GM12878 (cell line): ENCODE measurements around the gene SMG6. TPM values are rescaled to one million over a fixed set of nuclear protein-coding genes. Genes with fewer than 3 reads are reported as not detected.

Experiments used
- ATF7 ChIP-seq: fragments of 450-650 bp; IDR thresholded peaks from 2 replicates; pipeline ENCODE4 v1.6.1; 2016; ENCODE audit warnings: low read depth, mild to moderate bottlenecking
- BHLHE40 ChIP-seq, 2 experiments: fragments of 450-650 bp in 1 of 2; IDR thresholded peaks; 2 replicates each; pipeline ENCODE4 v1.6.1; 2011 to 2017; ENCODE audit warnings: low read depth in 2 of 2, borderline replicate concordance in 1 of 2, improper control_type of control experiment in 1 of 2, low read length in 1 of 2, mild to moderate bottlenecking in 1 of 2
- CHD2 ChIP-seq: IDR thresholded peaks from 2 replicates; pipeline ENCODE4 v1.6.1; 2011; ENCODE audit warnings: low read depth, low read length, improper control_type of control experiment, borderline replicate concordance
- DPF2 ChIP-seq: fragments of 450-650 bp; IDR thresholded peaks from 2 replicates; pipeline ENCODE4 v1.6.1; 2017; ENCODE audit warnings: mild to moderate bottlenecking
- EGR1 ChIP-seq, 2 experiments: IDR thresholded peaks; 1 replicate in 1 of 2; 2 replicates in 1 of 2; pipeline ENCODE4 v1.6.1; 2011 to 2012; ENCODE audit warnings: low read depth in 2 of 2, low read length in 2 of 2, borderline replicate concordance in 1 of 2, mild to moderate bottlenecking in 1 of 2, moderate library complexity in 1 of 2
- IRF4 ChIP-seq: IDR thresholded peaks from 2 replicates; pipeline ENCODE4 v1.6.1; 2011; ENCODE audit warnings: low read depth, low read length
- MTA2 ChIP-seq: fragments of 450-650 bp; IDR thresholded peaks from 2 replicates; pipeline ENCODE4 v1.6.1; 2016; ENCODE audit warnings: low read depth, mild to moderate bottlenecking, moderate library complexity
- NFIC ChIP-seq: IDR thresholded peaks from 2 replicates; pipeline ENCODE4 v1.6.1; 2012; ENCODE audit warnings: low read depth, mild to moderate bottlenecking, inconsistent platforms, low read length, moderate library complexity
- RAD51 ChIP-seq: fragments of 450-650 bp; IDR thresholded peaks from 2 replicates; pipeline ENCODE4 v1.6.1; 2016; ENCODE audit warnings: moderate library complexity, mild to moderate bottlenecking, inconsistent platforms
- RBBP5 ChIP-seq: fragments of 200-600 bp; sonication (generic); conservative IDR thresholded peaks from 2 replicates; pipeline ENCODE4 v1.6.1; 2016
- RCOR1 ChIP-seq: conservative IDR thresholded peaks from 2 replicates; pipeline ENCODE4 v1.6.1; 2012; ENCODE audit warnings: low read depth, low read length, improper control_type of control experiment
- RUNX3 ChIP-seq: IDR thresholded peaks from 2 replicates; pipeline ENCODE4 v1.6.1; 2012; ENCODE audit warnings: low read length, inconsistent platforms
- SMC3 ChIP-seq: IDR thresholded peaks from 2 replicates; pipeline ENCODE4 v1.6.1; 2011; ENCODE audit warnings: low read length, improper control_type of control experiment, borderline replicate concordance
- SRF ChIP-seq, 2 experiments: IDR thresholded peaks; 2 replicates each; pipeline ENCODE4 v1.6.1; 2011; ENCODE audit warnings: low read depth in 2 of 2, low read length in 2 of 2, mild to moderate bottlenecking in 1 of 2, moderate library complexity in 1 of 2
- SUPT20H ChIP-seq: IDR thresholded peaks from 2 replicates; pipeline ENCODE4 v1.6.1; 2011; ENCODE audit warnings: low read depth, mild to moderate bottlenecking, low read length, moderate library complexity, borderline replicate concordance; ENCODE audit not compliant: control insufficient read depth
- YBX1 ChIP-seq: fragments of 450-650 bp; IDR thresholded peaks from 2 replicates; pipeline ENCODE4 v1.6.1; 2016; ENCODE audit warnings: antibody characterized with exemption
- ZSCAN29 ChIP-seq: fragments of 450-650 bp; IDR thresholded peaks from 2 replicates; pipeline ENCODE4 v1.6.1; 2017; ENCODE audit warnings: mild to moderate bottlenecking, moderate library complexity
- polyA plus RNA-seq, 11 experiments: library from polyadenylated mRNA; depleted of rRNA in 4 of 11; unstranded in 6 of 11; stranded (reverse) in 5 of 11; fragments of >200 nt; fragmentation: Nextera tagmentation in 4 of 11; fragmentation: Illumina TruSeq in 1 of 11; extraction: Ambion mirVana in 4 of 11; extraction: Trizol in 1 of 11; gene quantifications; 1 replicate in 1 of 11; 2 replicates in 10 of 11; pipeline versions ENCODE4 v1.2.1 to v1.2.3, GENCODE V29; 2011 to 2016; ENCODE audit warnings: inconsistent platforms in 2 of 11, missing spikeins in 2 of 11, low read depth in 1 of 11
- total RNA-seq, 4 experiments: library from RNA; depleted of rRNA in 3 of 4; stranded (reverse); fragments of >200 nt in 3 of 4; fragmentation: Illumina TruSeq in 1 of 4; extraction: Trizol in 1 of 4; gene quantifications; 2 replicates each; pipeline versions ENCODE4 v1.2.1 to v1.2.3, GENCODE V29; 2013 to 2021
- TF ChIP-seq, protein P1 (sequence below): IDR thresholded peaks from 2 replicates; pipeline ENCODE4 v1.6.1; 2011; ENCODE audit warnings: borderline replicate concordance, low read depth, mild to moderate bottlenecking, moderate library complexity, mixed read lengths, low read length; ENCODE audit not compliant: insufficient read depth; ENCODE audit errors: extremely low read length
- TF ChIP-seq, protein P2 (sequence below): fragments of 450-650 bp; IDR thresholded peaks from 2 replicates; pipeline ENCODE4 v1.6.1; 2017; ENCODE audit warnings: low read depth, mild to moderate bottlenecking, moderate library complexity
- TF ChIP-seq, protein P3 (sequence below): fragments of 450-650 bp; IDR thresholded peaks from 2 replicates; pipeline ENCODE4 v1.6.1; 2018; ENCODE audit warnings: mild to moderate bottlenecking, low read depth, moderate library complexity; ENCODE audit not compliant: partially characterized antibody
- TF ChIP-seq, protein P4 (sequence below): fragments of 150-350 bp; IDR thresholded peaks from 2 replicates; pipeline ENCODE4 v1.6.1; 2014; ENCODE audit warnings: mild to moderate bottlenecking, low read depth, low read length
- TF ChIP-seq, protein P5 (sequence below): fragments of 450-650 bp; IDR thresholded peaks from 2 replicates; pipeline ENCODE4 v1.6.1; 2017; ENCODE audit warnings: antibody characterized with exemption, mild to moderate bottlenecking, moderate library complexity

Gene SMG6
- total and polyA plus RNA-seq, 10 of the 15 experiments (the other 5 are each of a cell fraction or from before 2014, with no cell fraction given), result 0.58 to 28.7 (median 15.7) TPM

DNA sequence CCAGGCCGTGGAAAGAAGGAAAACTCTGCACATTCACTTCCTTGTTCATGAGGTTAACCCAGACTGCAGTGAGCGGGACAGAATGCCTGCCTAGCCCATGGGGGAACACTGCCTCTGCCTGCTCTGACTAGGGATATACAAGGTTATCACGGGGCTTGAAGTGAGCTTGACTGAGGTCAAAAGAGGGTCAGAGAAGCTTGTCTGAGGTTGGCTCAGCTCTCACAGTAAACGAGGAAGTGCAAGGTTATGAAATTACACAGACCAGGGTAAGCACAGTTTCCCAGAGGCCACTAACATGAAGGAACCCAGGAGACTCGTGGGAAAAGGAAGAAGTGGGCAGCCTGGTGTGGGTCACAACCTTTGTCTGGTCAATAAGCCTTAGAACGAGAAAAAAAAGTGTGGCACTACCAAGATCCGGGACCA is 220.0 kb downstream of the SMG6 start (continued):
- TF ChIP-seq MTA2 (peak; percentile 76), RBBP5 (no peak), YBX1 (no peak), RCOR1 (no peak), ZSCAN29 (no peak), SRF (IDR thresholded peaks at IDR 0.05; ENCODE audit: low read depth in 2 of 2, low read length in 2 of 2) (no peak), EGR1 (IDR thresholded peaks at IDR 0.05; ENCODE audit: borderline replicate concordance in 1 of 2, low read depth in 2 of 2, low read length in 2 of 2) (no peak), DPF2 (no peak), BHLHE40 (IDR thresholded peaks at IDR 0.05; ENCODE audit: borderline replicate concordance in 1 of 2, low read depth in 2 of 2, low read length in 1 of 2) (peak in 1 of 2 experiments; percentile 53; a peak in 2 of 4 replicates), SUPT20H (no peak), CHD2 (peak; percentile 64), IRF4 (peak; percentile 86), RAD51 (no peak), SMC3 (peak; percentile 49; the same call in 1 of the 2 replicates), ATF7 (peak; percentile 48; the same call in 1 of the 2 replicates), RUNX3 (no peak), NFIC (no peak)
- TF ChIP-seq, protein P1, sequence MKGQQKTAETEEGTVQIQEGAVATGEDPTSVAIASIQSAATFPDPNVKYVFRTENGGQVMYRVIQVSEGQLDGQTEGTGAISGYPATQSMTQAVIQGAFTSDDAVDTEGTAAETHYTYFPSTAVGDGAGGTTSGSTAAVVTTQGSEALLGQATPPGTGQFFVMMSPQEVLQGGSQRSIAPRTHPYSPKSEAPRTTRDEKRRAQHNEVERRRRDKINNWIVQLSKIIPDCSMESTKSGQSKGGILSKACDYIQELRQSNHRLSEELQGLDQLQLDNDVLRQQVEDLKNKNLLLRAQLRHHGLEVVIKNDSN, result no peak
- TF ChIP-seq, protein P2, sequence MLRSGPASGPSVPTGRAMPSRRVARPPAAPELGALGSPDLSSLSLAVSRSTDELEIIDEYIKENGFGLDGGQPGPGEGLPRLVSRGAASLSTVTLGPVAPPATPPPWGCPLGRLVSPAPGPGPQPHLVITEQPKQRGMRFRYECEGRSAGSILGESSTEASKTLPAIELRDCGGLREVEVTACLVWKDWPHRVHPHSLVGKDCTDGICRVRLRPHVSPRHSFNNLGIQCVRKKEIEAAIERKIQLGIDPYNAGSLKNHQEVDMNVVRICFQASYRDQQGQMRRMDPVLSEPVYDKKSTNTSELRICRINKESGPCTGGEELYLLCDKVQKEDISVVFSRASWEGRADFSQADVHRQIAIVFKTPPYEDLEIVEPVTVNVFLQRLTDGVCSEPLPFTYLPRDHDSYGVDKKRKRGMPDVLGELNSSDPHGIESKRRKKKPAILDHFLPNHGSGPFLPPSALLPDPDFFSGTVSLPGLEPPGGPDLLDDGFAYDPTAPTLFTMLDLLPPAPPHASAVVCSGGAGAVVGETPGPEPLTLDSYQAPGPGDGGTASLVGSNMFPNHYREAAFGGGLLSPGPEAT, result peak; percentile 50; the same call in 1 of the 2 replicates
- TF ChIP-seq, protein P3, sequence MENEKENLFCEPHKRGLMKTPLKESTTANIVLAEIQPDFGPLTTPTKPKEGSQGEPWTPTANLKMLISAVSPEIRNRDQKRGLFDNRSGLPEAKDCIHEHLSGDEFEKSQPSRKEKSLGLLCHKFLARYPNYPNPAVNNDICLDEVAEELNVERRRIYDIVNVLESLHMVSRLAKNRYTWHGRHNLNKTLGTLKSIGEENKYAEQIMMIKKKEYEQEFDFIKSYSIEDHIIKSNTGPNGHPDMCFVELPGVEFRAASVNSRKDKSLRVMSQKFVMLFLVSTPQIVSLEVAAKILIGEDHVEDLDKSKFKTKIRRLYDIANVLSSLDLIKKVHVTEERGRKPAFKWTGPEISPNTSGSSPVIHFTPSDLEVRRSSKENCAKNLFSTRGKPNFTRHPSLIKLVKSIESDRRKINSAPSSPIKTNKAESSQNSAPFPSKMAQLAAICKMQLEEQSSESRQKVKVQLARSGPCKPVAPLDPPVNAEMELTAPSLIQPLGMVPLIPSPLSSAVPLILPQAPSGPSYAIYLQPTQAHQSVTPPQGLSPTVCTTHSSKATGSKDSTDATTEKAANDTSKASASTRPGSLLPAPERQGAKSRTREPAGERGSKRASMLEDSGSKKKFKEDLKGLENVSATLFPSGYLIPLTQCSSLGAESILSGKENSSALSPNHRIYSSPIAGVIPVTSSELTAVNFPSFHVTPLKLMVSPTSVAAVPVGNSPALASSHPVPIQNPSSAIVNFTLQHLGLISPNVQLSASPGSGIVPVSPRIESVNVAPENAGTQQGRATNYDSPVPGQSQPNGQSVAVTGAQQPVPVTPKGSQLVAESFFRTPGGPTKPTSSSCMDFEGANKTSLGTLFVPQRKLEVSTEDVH, result no peak
- TF ChIP-seq, protein P4, sequence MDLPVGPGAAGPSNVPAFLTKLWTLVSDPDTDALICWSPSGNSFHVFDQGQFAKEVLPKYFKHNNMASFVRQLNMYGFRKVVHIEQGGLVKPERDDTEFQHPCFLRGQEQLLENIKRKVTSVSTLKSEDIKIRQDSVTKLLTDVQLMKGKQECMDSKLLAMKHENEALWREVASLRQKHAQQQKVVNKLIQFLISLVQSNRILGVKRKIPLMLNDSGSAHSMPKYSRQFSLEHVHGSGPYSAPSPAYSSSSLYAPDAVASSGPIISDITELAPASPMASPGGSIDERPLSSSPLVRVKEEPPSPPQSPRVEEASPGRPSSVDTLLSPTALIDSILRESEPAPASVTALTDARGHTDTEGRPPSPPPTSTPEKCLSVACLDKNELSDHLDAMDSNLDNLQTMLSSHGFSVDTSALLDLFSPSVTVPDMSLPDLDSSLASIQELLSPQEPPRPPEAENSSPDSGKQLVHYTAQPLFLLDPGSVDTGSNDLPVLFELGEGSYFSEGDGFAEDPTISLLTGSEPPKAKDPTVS, result no peak
- TF ChIP-seq, protein P5, sequence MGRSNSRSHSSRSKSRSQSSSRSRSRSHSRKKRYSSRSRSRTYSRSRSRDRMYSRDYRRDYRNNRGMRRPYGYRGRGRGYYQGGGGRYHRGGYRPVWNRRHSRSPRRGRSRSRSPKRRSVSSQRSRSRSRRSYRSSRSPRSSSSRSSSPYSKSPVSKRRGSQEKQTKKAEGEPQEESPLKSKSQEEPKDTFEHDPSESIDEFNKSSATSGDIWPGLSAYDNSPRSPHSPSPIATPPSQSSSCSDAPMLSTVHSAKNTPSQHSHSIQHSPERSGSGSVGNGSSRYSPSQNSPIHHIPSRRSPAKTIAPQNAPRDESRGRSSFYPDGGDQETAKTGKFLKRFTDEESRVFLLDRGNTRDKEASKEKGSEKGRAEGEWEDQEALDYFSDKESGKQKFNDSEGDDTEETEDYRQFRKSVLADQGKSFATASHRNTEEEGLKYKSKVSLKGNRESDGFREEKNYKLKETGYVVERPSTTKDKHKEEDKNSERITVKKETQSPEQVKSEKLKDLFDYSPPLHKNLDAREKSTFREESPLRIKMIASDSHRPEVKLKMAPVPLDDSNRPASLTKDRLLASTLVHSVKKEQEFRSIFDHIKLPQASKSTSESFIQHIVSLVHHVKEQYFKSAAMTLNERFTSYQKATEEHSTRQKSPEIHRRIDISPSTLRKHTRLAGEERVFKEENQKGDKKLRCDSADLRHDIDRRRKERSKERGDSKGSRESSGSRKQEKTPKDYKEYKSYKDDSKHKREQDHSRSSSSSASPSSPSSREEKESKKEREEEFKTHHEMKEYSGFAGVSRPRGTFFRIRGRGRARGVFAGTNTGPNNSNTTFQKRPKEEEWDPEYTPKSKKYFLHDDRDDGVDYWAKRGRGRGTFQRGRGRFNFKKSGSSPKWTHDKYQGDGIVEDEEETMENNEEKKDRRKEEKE, result no peak
